ENCODE results near the gene BRD9.

The BRD9 gene

DNA sequence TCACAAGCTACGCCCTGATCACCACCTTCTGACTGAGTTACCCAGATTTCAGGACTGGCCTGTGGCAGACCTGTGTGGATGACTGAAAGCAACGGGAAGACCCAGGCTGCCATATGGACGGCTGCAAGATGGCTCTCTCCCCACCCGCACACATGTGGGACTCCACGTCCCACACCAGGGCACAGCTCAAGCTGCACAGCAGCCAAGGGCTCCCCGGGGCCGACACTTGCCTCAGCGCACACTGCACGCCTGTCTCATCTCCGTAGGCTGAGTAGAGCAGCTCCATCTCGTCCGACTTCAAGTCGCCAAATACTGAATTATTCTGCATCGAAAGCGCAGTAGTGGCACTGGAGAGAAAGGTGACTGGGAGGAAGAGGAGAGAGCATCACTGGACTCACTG lies 14.5 kb downstream of the BRD9 start:
- no peak for DNase-seq (ENCODE audit: low read depth)

GRCh38 chr5:876398-877365 lies 15.9 kb downstream of the BRD9 start:
- no peak for DNase-seq (ENCODE audit: low read depth)

DNA sequence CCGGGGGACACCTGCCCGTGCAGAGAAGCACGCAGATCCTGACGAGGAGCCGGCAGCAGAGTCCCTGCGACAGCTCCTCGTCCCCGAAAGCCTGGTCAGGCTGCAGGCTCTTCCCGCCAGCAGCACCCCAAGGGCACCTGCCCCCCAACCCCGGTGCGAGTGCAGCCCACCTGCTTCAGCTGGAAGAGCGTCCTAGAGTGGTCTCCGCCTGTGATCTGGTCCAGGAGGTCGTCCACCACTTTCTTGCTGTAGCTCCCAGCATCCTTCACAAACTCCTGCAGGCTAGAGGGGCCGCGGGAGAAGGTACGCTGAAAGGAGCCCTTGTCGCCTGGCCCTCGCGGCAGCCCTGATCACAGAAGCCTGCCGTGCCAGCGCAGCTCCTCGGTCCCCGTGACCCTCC lies 16.7 kb downstream of the BRD9 start:
- DNase-seq (ENCODE audit: low read depth) = no peak

GRCh38 chr5:873328-873727 lies 19.3 kb downstream of the BRD9 start:
- DNase-seq (ENCODE audit: low read depth) = no peak

DNA sequence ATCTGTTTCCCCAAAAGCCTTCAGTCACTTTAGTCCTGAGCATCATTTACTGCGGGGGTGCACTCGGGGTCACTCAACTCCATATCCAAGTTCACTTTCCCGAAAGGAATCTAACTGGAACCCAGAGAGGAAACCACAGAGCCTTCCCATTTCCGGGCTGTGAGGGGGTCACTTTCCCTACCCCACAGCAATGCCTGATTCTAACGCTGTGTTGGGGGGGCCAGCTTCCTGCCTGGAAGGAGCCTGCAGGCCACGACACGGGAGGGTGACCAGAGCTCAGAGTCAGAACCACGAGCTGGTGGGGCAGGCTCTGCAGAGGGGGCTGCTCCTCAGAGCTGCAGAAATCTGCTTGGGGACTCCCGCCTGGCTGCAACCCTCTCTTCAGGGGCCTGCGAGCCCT lies 20.3 kb downstream of the BRD9 start:
- DNase-seq (ENCODE audit: low read depth) = no peak

- DNase-seq (ENCODE audit: low read depth) = no peak
These were observed 20.9 kb downstream of the BRD9 start for GRCh38 chr5:871596-872298.

GRCh38 chr5:870956-871355 lies 21.6 kb downstream of the BRD9 start:
- DNase-seq (ENCODE audit: low read depth) = no peak

DNA sequence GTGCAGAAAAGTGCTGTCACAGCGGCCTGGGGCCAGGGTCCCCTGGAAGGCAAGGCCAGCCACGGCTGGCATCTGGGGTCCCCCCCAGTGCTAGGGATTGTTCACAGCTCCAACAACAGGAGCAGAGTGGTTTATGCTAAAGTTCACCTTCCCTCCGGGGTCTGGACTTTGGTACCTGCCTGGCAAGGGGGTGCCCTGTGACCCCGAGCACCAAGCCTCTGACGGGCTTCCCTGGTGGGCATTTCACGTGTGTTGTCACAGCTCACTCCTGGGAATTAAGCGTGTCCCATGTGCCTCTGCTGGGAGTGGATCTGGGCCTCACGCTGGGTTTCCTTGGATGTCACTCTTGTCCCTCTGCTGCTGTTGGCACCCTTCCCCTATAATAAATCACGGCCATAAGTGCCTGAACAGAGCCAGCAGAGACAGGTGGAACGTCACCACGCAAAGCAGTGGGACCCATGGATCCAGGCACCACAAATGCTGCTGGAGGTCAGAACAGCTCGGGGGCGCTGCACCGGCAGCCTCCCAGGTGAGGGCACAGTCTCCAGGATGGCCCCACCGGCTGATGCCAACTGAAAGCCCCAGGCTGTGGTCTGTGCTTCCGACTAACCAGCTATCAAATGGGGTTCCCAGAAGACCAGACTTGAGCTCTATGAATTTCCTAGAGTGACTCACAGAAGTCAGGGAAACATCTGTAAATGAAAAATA lies 24.0 kb downstream of the BRD9 start:
- no peak for DNase-seq (ENCODE audit: low read depth)

DNA sequence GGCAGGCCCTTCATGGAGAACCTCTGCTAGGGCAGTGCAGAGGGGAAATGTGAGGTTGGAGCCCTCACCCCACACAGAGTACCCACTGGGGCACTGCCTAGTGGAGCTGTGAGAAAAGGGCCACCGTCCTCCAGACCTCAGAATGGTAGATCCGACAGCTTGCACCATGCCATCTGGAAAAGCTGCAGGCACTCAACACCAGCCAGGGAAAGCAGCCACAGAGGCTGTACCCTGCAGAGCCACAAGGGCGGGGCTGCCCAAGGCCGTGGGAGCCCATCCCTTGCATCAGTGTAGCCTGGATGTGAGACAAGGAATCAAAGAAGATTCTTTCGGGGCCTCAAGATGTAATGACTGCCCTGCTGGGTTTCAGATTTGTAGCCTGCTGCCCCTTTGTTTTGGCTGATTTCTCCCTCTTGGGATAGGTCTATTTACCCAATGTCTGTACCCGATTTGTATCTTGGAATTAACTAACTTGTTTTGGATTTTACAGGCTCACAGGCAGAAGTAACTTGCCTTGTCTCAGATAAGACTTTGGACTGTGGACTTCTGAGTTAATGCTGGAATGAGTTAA lies 25.2 kb downstream of the BRD9 start:
- no peak for DNase-seq (ENCODE audit: low read depth)

GRCh38 chr5:865771-866170 lies 26.8 kb downstream of the BRD9 start:
- DNase-seq (ENCODE audit: low read depth) = no peak

DNA sequence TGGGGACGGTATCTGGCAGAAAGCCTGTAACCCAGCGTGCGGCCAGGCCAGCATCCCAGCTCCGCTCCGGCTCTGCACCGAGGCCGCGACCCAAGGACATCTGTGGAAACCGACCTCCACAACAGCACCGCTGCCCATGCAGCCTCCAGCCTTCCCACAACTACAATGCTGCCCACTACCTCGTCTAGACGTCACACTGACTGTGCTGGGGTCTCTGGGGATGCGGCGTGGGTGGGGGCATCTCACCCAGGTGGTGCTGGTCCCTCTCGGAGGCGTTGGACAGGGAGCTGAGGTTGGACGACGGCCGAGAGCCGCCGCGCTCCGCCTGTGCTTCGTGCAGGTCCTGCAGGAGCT lies 27.5 kb downstream of the BRD9 start:
- DNase-seq (ENCODE audit: low read depth) = no peak

DNA sequence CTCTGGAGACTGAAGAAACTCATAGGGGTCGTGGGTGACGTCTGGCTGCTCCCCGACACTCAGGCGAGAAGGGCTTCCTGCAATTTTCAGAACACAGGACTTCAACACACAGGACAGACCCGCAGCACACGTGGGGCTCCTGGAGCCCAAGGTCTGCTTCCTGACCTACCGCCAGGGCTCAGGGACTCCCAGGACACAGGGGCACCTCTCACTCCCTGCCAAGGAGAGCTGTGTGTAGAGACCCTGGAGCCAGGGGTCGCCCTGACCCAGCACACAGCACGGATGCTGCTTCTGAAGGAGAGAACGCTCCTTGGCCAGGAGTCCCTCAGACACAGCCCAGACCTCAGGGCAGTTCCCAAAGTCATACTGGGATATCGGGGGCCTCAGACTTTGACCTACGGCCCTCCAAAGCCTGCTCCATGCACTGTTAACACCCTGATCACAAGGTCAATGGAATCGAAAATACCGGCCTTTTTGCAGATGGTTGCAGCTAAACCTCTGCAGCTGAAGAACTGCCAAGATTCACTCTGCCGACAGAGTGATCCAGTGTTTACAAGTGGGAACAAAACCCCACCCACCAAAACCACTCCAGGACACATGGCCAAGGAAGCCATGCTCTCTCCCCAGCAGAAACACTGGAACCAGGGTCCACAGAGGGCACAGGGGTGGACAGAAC lies 28.0 kb downstream of the BRD9 start:
- no peak for DNase-seq (ENCODE audit: low read depth)

DNA sequence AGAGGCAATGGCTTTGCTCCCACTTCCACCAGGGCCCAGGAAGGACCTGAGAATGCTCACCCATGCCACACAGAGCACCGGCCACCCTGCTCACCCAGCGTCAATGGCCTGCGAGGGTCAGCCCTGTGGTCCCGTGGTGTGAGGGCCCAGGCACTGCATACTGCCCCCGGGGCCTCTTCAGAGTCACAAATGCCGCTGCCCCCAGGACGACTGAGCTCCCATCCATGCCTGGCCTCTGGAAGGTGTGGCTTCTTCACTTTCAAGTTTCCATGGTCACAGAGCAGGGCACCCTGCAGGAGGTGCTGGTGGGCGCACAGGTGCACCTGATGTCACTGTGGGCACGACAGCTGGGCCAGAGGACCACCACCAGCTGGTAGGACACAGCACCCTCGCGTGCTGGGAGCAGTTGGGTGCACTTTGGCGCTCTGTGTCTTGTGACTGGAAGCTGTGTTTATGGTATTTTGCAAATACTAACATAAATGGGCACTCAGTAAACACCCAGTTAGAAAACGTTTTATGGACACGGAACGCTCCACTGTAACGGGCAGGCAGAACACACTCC lies 29.3 kb downstream of the BRD9 start:
- no peak for DNase-seq (ENCODE audit: low read depth)

DNA sequence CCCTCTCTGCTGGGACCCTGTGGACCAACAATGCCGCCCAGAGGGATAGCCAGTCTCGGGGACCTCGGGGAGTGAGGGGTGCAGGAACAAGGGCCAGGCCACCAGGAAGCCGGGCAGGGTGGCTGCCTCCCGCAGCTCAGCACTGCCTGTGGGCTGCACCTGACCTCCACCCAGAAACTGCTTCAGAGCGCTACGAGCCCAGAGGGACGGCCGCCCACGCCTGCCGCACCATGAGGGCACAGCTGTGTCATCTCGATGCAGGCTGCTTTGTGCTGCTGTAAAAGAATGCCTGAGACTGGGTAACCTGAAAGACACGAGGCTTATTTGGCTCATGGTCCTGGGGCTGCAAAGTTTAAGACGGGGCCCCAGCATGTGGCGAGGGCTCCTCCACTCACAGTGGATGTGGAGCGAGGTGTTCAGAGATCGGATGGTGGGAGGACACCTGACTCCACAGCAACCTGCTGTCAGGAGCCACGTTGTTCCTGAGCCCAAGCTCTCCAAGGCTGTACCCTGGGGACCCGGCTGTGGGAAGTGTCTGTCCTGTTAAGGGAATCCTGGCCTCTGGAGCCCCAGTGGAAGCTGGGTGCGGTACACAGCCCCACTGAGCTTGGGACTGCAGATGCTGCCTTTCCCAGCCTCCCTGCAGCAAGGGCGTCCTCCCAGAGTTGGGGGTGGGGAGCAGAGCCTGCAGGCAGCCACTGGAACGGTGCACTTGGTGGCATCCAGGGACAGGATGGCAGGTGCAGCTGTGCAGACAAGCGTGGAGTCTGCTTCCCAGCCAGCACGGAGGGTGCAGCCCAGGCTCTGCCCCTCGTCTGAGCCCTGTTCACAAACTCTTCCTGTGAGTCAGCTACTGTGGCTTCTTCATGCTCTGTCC lies 30.0 kb downstream of the BRD9 start:
- no peak for DNase-seq (ENCODE audit: low read depth)

GRCh38 chr5:861442-862366 lies 30.9 kb downstream of the BRD9 start:
- DNase-seq (ENCODE audit: low read depth) = no peak

DNA sequence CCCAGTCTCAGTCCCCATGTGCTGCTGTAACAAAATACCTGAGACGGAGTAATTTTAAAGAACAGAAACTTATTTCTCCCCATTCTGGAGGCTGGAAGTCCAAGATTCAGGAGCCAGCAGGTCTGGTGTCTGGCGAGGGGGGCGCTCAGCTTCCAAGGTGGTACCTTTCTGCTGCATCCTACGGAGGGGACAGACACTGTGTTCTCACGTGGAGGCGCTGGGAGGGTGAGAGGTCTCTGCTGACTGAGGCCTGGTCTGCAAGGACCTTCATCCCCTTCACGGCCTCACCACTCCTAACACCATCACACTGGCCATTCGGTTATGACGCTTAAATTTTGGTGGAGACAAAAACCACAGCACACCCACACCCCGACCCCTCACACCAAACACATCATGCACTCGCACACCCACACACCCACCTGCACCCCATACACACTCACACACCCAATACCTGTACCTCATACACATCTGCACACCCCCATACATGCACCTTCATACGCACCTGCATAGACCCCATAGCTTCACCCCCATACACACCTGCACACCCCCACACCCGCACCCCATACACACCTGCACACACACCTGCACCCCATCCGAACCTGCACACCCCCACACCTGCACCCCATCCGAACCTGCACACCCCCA lies 32.0 kb downstream of the BRD9 start:
- no peak for DNase-seq (ENCODE audit: low read depth)

GRCh38 chr5:859798-860296 lies 32.8 kb downstream of the BRD9 start:
- DNase-seq (ENCODE audit: low read depth) = no peak

- no peak for DNase-seq (ENCODE audit: low read depth)
These were observed 33.2 kb downstream of the BRD9 start for GRCh38 chr5:859391-859790.

- no peak for DNase-seq (ENCODE audit: low read depth)
These were observed 33.9 kb downstream of the BRD9 start for GRCh38 chr5:858726-859125.
